Activated CD4-positive, alpha-beta T cell treated with anti-CD3 and anti-CD28 coated beads, Interleukin-2, amount 50 U/mL, for 4 hours (primary cell): ENCODE measurements around the gene DGCR2.
"Not testable (repeated sequence)": the region's sequence is repeated elsewhere in the genome, so short reads cannot be mapped to it uniquely, and the experiment has no call there.

Experiments
- DNase-seq, 2 experiments: peaks; one replicate each; pipeline ENCODE4 v3.0.0-alpha.2; 2020

Gene DGCR2

DNA sequence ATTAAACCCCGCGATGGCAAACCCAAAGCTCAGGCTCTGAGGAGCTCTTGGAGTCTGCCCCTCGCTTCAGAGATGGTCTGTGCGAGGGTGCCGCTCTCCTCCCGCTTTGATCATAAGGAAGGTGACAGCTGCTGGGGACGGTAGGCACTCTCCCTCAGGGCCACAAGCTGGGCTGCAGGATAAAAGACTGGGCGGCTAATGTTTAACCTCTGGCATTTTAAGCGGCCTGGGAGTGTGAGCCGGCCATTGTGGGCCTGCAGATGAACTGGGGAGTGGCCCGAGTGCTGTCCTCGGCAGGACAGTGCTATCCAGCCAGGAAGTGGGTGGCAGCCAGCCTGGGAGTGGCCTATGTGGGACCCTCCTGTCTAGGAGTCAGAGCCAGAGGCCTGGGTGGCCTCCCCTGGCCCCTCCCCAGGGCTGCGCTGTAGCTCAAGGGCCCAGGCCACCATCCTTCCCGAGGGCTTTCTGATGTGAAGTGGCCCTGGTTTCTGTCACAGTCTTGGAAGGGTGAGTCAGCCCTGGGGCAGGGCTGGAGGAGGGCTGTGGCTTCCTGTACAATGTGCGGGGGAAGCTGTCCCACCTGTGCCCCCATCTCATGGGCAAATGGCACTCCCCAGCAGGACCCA is 127.4 kb downstream of the DGCR2 start:
- DNase-seq: no peak

DNA sequence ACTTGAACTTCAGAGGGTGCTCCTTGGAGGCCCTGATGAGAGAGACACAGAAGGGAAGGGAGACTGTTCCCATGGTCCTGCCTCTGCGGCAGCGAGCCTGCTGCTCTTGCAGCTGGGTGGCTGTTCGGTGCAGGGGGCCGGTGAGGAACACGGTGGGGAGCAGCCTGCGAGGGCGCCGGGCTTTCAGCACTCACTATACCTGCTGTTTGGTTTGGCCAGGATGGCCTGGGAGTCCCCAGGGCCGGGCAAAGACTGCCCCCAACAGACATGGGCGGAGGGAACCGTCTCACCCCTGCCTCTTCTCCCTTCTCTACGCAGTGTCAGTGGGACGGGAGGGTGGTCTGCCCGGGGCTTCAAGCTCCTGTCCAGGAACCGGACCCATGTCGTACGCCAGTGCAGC is 128.2 kb downstream of the DGCR2 start:
- no peak for DNase-seq

DNA sequence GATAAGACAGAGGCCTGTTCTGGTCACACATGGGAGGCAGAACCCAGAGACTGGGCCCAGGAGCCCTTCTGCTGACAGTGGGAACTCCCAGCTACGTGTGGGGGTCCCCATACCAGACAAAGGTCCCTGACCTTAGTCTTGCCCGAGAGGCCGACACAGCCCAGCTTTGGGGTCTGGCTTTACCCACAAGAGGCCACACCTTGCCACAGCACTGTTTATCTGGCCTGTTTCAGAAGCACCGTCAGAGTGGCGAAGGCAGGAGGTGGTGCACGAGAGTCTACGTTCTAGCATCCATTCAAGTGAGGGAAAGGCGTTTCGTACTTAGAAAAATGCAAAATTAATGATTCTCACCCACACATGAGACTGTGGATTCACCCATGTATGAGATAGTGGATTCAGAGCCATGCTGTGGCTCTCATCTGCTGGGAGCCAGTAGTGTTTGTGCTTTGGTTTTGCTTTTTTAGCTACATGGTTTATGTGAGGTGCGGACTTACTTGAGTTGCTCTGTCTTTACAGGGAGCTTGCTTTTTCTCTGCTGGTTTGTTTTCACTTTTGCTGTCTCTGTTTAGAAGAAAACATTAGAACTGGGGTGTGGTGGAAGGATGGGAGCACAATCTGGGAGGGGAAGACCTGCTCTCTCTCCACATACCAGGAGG is 129.5 kb downstream of the DGCR2 start:
- DNase-seq: no peak

DNA sequence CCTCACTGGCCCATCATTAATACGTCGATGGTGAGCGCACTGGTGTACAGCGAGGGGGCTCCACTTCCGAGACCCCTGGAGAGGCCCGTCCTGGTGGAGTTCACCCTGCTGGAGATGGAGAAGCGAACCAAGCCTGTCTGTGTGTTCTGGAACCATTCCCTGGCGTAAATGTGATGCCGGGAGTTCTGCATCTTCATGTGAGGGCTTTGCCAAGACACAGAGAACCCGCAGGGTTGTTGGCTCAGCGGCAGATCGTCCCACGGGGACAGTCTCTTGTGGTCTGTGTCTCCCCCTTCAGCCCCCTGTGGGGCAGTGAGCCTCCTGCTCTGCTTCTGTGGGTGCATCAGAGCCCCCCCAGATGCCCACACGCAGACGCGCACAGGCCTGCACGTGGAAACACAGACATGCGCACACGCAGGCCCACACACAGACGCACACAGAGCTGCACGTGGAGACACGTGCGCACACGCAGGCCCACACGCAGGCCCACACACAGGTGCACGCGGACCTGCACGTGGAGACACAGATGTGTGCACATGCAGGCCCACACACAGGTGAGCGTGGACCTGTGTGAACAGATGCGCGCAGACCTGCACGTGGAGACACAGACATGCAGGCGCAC is 130.3 kb downstream of the DGCR2 start:
- no peak for DNase-seq

DNA sequence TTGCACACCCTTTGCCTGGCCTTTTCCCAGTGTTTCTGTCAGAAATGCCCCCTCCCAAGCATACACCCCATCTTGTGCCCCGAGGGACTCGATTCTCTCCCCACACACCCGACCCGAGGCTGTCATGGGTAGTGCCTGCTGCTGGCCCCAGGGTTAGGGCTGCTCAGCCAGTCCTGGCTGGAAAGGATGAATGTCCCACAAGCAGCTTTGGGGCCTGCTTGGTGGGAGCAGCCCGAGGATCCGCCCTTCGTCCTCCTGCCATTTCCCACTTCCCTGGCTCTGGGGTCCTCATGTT is 131.1 kb downstream of the DGCR2 start:
- DNase-seq: no peak

DNA sequence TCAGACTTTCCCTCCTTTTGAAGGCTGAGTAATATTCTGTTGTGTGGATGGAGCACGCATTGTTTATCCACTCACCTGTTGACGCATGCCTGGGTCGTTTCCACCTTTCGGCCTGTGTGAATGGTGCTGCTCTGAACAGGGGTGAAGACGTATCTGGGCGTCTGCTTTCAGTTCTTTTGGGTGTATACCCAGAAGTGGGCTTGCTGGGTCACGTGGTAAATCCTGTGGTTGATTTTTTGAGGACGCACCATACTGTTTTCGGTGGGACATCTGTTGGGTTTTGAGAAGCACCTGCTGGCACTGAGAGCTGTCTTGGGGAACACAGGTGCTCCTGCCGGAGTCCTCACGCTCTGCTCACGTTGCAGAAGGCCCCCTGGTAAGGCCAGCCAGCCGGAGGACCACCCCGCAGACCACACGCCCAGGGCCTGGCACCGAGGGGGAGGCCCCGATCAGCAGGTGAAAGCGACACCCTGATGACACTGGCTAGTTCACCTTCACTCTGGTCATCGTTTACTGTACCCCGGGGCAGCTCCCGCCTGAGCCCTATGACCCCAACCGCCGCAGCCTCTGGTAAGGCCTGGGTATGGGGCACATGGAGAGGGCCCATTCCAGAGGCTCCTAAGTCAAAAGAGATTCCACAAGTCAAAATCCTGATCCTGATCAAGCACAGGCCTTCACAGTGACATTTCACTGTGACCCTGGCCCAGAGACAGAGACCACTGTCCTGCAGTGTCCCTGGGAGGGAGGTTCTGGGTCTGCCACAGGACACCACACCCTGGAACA is 131.7 kb downstream of the DGCR2 start:
- DNase-seq: no peak

DNA sequence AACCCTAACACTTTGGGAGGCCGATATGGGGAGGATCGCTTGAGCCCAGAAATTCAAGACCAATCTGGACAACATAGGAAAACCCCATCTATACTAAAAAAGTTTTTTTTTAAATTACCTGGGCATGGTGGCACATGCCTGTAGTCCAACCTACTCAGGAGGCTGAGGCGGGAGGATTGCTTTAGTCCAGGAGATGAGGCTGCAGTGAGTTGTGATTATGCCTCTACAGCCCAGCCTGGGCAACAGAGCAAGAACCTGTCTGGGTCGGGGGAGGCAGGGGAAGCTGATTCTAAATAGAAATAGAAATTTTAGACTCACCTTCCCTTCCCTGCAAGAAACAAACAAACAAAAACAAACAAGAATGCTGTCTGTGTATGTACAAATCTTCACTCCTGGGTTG is 133.3 kb downstream of the DGCR2 start:
- DNase-seq: no peak

DNA sequence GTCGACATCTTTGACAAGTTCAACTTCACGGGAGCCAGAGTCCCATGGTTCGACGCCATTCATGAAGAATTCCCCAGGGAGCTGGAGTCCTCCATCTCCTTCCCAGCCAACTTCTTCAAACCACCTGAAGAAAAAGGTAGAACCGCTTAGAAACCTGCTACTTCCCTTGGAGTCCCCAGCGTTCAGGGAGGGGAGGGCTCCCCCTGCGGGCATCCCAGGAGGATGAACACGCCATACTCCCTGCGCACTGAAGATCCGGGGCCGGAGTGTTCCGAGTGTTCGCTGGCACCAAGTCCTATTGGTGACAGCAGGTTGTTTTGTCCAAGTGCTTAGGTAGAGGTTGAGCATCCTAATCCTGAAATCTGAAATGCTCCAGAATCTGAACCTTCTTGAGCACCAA is 134.4 kb downstream of the DGCR2 start:
- DNase-seq: no peak

DNA sequence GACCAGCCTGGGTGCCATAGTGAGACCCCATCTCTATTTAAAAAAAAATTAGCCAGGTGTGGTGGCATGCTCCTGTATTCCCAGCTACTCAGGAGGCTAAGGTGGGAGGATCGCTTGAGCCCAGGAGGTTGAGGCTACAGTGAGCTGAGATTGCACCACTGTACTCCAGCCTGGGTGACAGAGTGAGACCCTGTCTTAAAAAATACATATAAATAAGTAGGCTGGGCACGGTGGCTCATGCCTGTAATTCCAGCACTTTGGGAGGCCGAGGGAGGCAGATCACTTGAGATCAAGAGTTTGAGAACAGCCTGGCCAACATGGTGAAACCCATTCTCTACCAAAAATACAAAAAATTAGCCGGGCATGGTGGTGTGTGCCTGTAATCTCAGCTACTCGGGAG is 135.1 kb downstream of the DGCR2 start:
- not testable (repeated sequence) for DNase-seq
